Right lobe of liver (tissue), 6 donors: ENCODE results near the gene CD247. TPM values are rescaled to one million over a fixed set of nuclear protein-coding genes. Genes with fewer than 3 reads are reported as not detected.

Experiments used
- ATAC-seq, 4 donors: fragments of 200-7000 bp; cut with Tn5 transposase; one replicate each; pipeline ENCODE4 v1.9.1; 2020; ENCODE audit warnings: mild to moderate bottlenecking in 4 of 4, moderate library complexity in 4 of 4
- DNase-seq, 3 donors: peaks; one replicate each; pipeline ENCODE4 v3.0.0-alpha.2; 2020
- H3K27ac ChIP-seq, 3 donors: fragments of 200-600 bp; one replicate each; pipeline ENCODE4 v1.8.0; 2022
- H3K27me3 ChIP-seq, 2 donors: fragments of 200-600 bp; one replicate each; pipeline ENCODE4 v1.8.0; 2022
- H3K36me3 ChIP-seq, 4 donors: fragments of 200-600 bp; sonication (generic) in 1 of 4; one replicate each; pipeline versions ENCODE4 v1.5.1 to v1.8.0; 2017 to 2022; ENCODE audit warnings: control low read depth in 1 of 4
- H3K4me1 ChIP-seq, 4 donors: fragments of 200-600 bp; sonication (generic) in 1 of 4; one replicate each; pipeline versions ENCODE4 v1.5.1 to v1.8.0; 2017 to 2022; ENCODE audit warnings: control low read depth in 1 of 4
- H3K4me3 ChIP-seq, 3 donors: fragments of 200-600 bp; one replicate each; pipeline ENCODE4 v1.8.0; 2022
- H3K9me3 ChIP-seq, 4 donors: fragments of 200-600 bp; sonication (generic) in 1 of 4; one replicate each; pipeline versions ENCODE4 v1.5.1 to v1.8.0; 2017 to 2022; ENCODE audit warnings: control low read depth in 1 of 4
- CTCF ChIP-seq, 4 donors: fragments of 200-600 bp in 3 of 4; fragments of 450-650 bp in 1 of 4; IDR thresholded peaks; one replicate each; pipeline versions ENCODE4 v1.5.1 to v1.8.0; 2016 to 2022; ENCODE audit warnings: antibody characterized with exemption in 4 of 4, mild to moderate bottlenecking in 2 of 4
- POLR2A ChIP-seq: fragments of 450-650 bp; IDR thresholded peaks from one replicate; pipeline ENCODE4 v1.6.1; 2017; ENCODE audit warnings: antibody characterized with exemption, mild to moderate bottlenecking
- WGBS: methylation state at CpG from one replicate; pipeline ENCODE4 v1.1.6; 2018; ENCODE audit warnings: low coverage, low lambda C conversion rate; ENCODE audit not compliant: insufficient coverage; ENCODE audit errors: missing lambda C conversion rate; 5-methylcytosine and 5-hydroxymethylcytosine counted together
- intact Hi-C, 2 donors: fragments of 100-400 bp; cut with DNase I; formaldehyde crosslinking; loops; one replicate each; pipeline versions ENCODE4 v1.11.2 to v1.14.1; 2022
- total RNA-seq, 6 experiments: library from RNA; depleted of rRNA in 2 of 6; stranded (reverse); fragments of >200 nt in 2 of 6; fragmentation: NEBNext Ultra II Directional in 3 of 6; extraction: Animal tissue kit (Norgen Biotek cat#: 25700) in 3 of 6; gene quantifications; one replicate each; pipeline versions ENCODE4 v1.1.0 to v1.2.4, GENCODE V29; 2016 to 2023
- donor health status: DM: no; HTN: yes; CAD: no.
- donor health status: DM: no; HTN: no; CAD: no.
- donor health status: DM: no; HTN: no; CAD: no.
- donor health status: DM: no; HTN: yes; CAD: no.
- donor health status: DM: no; HTN: yes; CAD: no.

Gene CD247
- total RNA-seq, 6 experiments from 2014 or later = 0.48 to 2.2 (median 0.71) TPM

GRCh38 chr1:167479331-167479979 is 38.9 kb downstream of the CD247 start:
- Histone ChIP-seq H3K9me3 (no peaks in the 10 kb centered on the region), H3K27me3 (no peaks in the 10 kb centered on the region), H3K36me3 (no peaks in the 10 kb centered on the region), H3K4me3 (no peak overlapping the region), H3K27ac (no peak overlapping the region), H3K4me1 (no peaks in the 10 kb centered on the region)
- WGBS = 75% methylated on average over 10 of the region's 10 CpGs
- DNase-seq = no peak
- TF ChIP-seq POLR2A = no peak
- no peak for TF ChIP-seq CTCF (IDR thresholded peaks at IDR 0.05)
- ATAC-seq = no peak
- intact Hi-C loops = no loop called here

- 74% methylated on average over 3 of the region's 5 CpGs for WGBS
- H3K9me3 ChIP-seq = no peaks in the 10 kb centered on the region
- no peak overlapping the region for H3K27ac ChIP-seq
- DNase-seq (no peak), ATAC-seq (no peak)
- intact Hi-C loops = no loop called here
- no peak overlapping the region for H3K4me3 ChIP-seq
- H3K27me3 ChIP-seq = no peaks in the 10 kb centered on the region
- H3K36me3 ChIP-seq = no peaks in the 10 kb centered on the region
- TF ChIP-seq CTCF (IDR thresholded peaks at IDR 0.05) (no peak), POLR2A (no peak)
- H3K4me1 ChIP-seq = no peaks in the 10 kb centered on the region
Observed at GRCh38 chr1:167477986-167478385, 40.3 kb downstream of the CD247 start.

GRCh38 chr1:167476061-167476460 is 42.3 kb downstream of the CD247 start:
- Histone ChIP-seq H3K36me3 (no peaks in the 10 kb centered on the region), H3K9me3 (no peaks in the 10 kb centered on the region), H3K27ac (no peak overlapping the region), H3K4me1 (no peaks in the 10 kb centered on the region), H3K4me3 (no peak overlapping the region), H3K27me3 (no peaks in the 10 kb centered on the region)
- no peak for TF ChIP-seq CTCF (IDR thresholded peaks at IDR 0.05)
- TF ChIP-seq POLR2A = no peak
- DNase-seq = no peak
- intact Hi-C loops = no loop called here
- ATAC-seq = no peak
- WGBS = 94% methylated on average over 2 of the region's 2 CpGs

- H3K36me3 ChIP-seq = no peaks in the 10 kb centered on the region
- no peak overlapping the region for H3K4me3 ChIP-seq
- 47% methylated on average over 5 of the region's 5 CpGs for WGBS
- intact Hi-C loops = no loop called here
- TF ChIP-seq POLR2A = no peak
- TF ChIP-seq CTCF (IDR thresholded peaks at IDR 0.05) = no peak
- no peaks in the 10 kb centered on the region for H3K9me3 ChIP-seq
- ATAC-seq (no peak), DNase-seq (no peak)
- H3K4me1 ChIP-seq = no peaks in the 10 kb centered on the region
- H3K27ac ChIP-seq = no peak overlapping the region
- no peaks in the 10 kb centered on the region for H3K27me3 ChIP-seq
Observed at GRCh38 chr1:167474191-167474641, 44.1 kb downstream of the CD247 start.
